GM23248 (cell line): Measurements from ENCODE around the gene PIK3CB.

Experiments
- EZH2 ChIP-seq: fragments of 200-600 bp; sonication (generic); IDR thresholded peaks from 2 replicates; pipeline ENCODE4 v1.6.1; 2018; ENCODE audit warnings: antibody characterized with exemption, mild to moderate bottlenecking; ENCODE audit not compliant: insufficient read depth, poor library complexity, severe bottlenecking
- EZH2phosphoT487 ChIP-seq: fragments of 200-600 bp; sonication (generic); IDR thresholded peaks from 2 replicates; pipeline ENCODE4 v1.6.1; 2018; ENCODE audit warnings: antibody characterized with exemption, moderate library complexity, mild to moderate bottlenecking, low read depth; ENCODE audit not compliant: insufficient read depth

GRCh38 chr3:138691351-138691750, 143.4 kb downstream of the PIK3CB start:
- TF ChIP-seq EZH2 (no peak), EZH2phosphoT487 (no peak)
